Astrocyte (in vitro differentiated cells and primary cell): ENCODE data around the gene RAB6B. TPM values are rescaled to one million over a fixed set of nuclear protein-coding genes. Genes with fewer than 3 reads are reported as not detected.

Experiments used
- DNase-seq: peaks from one replicate; pipeline ENCODE4 v3.0.0-alpha.2; 2010; ENCODE audit warnings: low read depth
- FAIRE-seq: peaks from 2 replicates; lab custom pipeline; 2011; peaks lifted over from hg19 to GRCh38; lab: Jason Lieb, UNC
- H2AFZ ChIP-seq: 2 replicates; pipeline ENCODE4 v1.6.0; 2012; ENCODE audit warnings: low read depth, low read length, inconsistent platforms
- H3K27ac ChIP-seq: 2 replicates; pipeline ENCODE4 v1.5.1; 2011; ENCODE audit warnings: low read depth, low read length, inconsistent platforms
- H3K27me3 ChIP-seq: 2 replicates; pipeline ENCODE4 v1.6.0; 2011; ENCODE audit warnings: low read length, inconsistent platforms; ENCODE audit not compliant: insufficient read depth
- H3K36me3 ChIP-seq: 2 replicates; pipeline ENCODE4 v1.5.1; 2011; ENCODE audit warnings: low read length, inconsistent platforms; ENCODE audit not compliant: insufficient read depth
- H3K4me1 ChIP-seq: 2 replicates; pipeline ENCODE4 v1.5.1; 2011; ENCODE audit warnings: low read length, inconsistent platforms; ENCODE audit not compliant: insufficient read depth
- H3K4me2 ChIP-seq: 2 replicates; pipeline ENCODE4 v1.6.0; 2012; ENCODE audit warnings: low read length, inconsistent platforms
- H3K4me3 ChIP-seq: 2 replicates; pipeline ENCODE4 v1.5.1; 2011; ENCODE audit warnings: low read depth, mild to moderate bottlenecking, low read length, inconsistent platforms; ENCODE audit not compliant: insufficient read depth
- H3K79me2 ChIP-seq: 2 replicates; pipeline ENCODE4 v1.6.0; 2012; ENCODE audit warnings: mild to moderate bottlenecking, low read length, inconsistent platforms; ENCODE audit not compliant: insufficient read depth
- H3K9ac ChIP-seq: 2 replicates; pipeline ENCODE4 v1.6.0; 2012; ENCODE audit warnings: mild to moderate bottlenecking, low read length, inconsistent platforms
- H3K9me3 ChIP-seq: 2 replicates; pipeline ENCODE4 v1.5.1; 2012; ENCODE audit warnings: low read depth, mild to moderate bottlenecking, low read length, inconsistent platforms; ENCODE audit not compliant: insufficient read depth
- H4K20me1 ChIP-seq: 2 replicates; pipeline ENCODE4 v1.6.0; 2012; ENCODE audit warnings: low read length, inconsistent platforms; ENCODE audit not compliant: insufficient read depth
- H3K27ac Mint-ChIP-seq: one replicate; pipeline ENCODE4 v1.8.0; 2021; ENCODE audit warnings: mild to moderate bottlenecking, mixed read lengths; ENCODE audit not compliant: unreplicated experiment
- H3K27me3 Mint-ChIP-seq: one replicate; pipeline ENCODE4 v1.8.0; 2021; ENCODE audit warnings: low read depth, mixed read lengths; ENCODE audit not compliant: unreplicated experiment
- H3K36me3 Mint-ChIP-seq: one replicate; pipeline ENCODE4 v1.8.0; 2021; ENCODE audit warnings: low read depth, mixed read lengths; ENCODE audit not compliant: unreplicated experiment
- H3K4me1 Mint-ChIP-seq: one replicate; pipeline ENCODE4 v1.8.0; 2021; ENCODE audit warnings: low read depth, mixed read lengths; ENCODE audit not compliant: unreplicated experiment
- H3K4me3 Mint-ChIP-seq: one replicate; pipeline ENCODE4 v1.8.0; 2021; ENCODE audit warnings: mild to moderate bottlenecking, moderate library complexity, mixed read lengths; ENCODE audit not compliant: unreplicated experiment
- H3K9me3 Mint-ChIP-seq: one replicate; pipeline ENCODE4 v1.8.0; 2021; ENCODE audit warnings: mild to moderate bottlenecking, mixed read lengths; ENCODE audit not compliant: unreplicated experiment
- CTCF ChIP-seq: IDR thresholded peaks from 2 replicates; pipeline ENCODE4 v1.5.1; 2011; ENCODE audit warnings: low read depth, mild to moderate bottlenecking, inconsistent platforms, low read length, moderate library complexity; ENCODE audit not compliant: insufficient read depth
- EZH2 ChIP-seq: IDR thresholded peaks from 2 replicates; pipeline ENCODE4 v1.6.1; 2012; ENCODE audit warnings: mild to moderate bottlenecking, low read length, inconsistent platforms; ENCODE audit not compliant: insufficient read depth
- total RNA-seq: library from RNA; stranded (reverse); gene quantifications from 2 replicates; pipeline ENCODE4 v1.2.1, GENCODE V29; 2021

The RAB6B gene
- total RNA-seq, 1 donor from 2014 or later: 61.8 TPM

- H3K27ac Mint-ChIP-seq: no peak overlapping the region
- Histone ChIP-seq H3K36me3 (no peaks in the 10 kb centered on the region), H3K4me1 (peaks cover 4% of the 10 kb centered on the region), H3K4me3 (no peak overlapping the region), H3K79me2 (no peaks in the 10 kb centered on the region), H3K9me3 (no peaks in the 10 kb centered on the region), H3K27ac (no peak overlapping the region), H3K27me3 (no peaks in the 10 kb centered on the region), H2AFZ (peak overlapping the region; percentile 76), H3K9ac (peak overlapping the region; percentile 57), H3K4me2 (peak overlapping the region; percentile 92), H4K20me1 (no peaks in the 10 kb centered on the region)
- H3K9me3 Mint-ChIP-seq: peaks cover 6% of the 10 kb centered on the region
- DNase-seq (no peak), FAIRE-seq (no peak)
- peaks cover 1% of the 10 kb centered on the region for H3K36me3 Mint-ChIP-seq
- TF ChIP-seq CTCF: no peak
- TF ChIP-seq EZH2: no peak
- no peaks in the 10 kb centered on the region for H3K4me1 Mint-ChIP-seq
- H3K27me3 Mint-ChIP-seq: peaks cover 45% of the 10 kb centered on the region
- peak overlapping the region; percentile 66 for H3K4me3 Mint-ChIP-seq
These were observed 32.6 kb upstream of the RAB6B start for GRCh38 chr3:133928136-133928893.

DNA sequence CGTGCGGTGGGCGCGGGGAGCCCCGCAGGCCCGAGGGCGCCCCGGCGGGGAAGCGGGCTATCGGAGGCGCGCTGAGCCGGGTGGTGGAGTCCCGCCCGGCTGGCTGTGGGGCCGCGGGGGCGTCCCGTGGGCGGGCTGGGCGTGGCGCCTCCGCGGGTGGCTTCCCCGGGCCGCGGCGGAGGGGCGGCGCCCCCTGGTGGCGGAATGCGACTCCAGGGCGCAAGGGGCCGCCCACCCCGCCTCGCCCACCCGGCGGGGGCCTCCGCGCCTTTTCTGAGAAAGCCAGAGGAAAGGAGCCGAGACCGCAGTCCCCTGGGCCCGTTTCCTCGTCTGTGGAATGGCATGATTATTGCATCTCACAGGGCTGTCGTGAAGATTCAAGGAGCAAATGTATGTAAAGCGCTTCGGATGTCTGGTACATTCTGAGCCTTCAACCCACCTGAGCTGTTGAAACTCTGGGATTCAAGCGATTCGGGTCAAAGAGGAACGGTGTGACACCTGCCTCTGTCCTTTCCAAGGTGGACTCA lies 31.9 kb upstream of the RAB6B start:
- no peaks in the 10 kb centered on the region for H3K9me3 Mint-ChIP-seq
- peaks cover 40% of the 10 kb centered on the region for H3K27me3 Mint-ChIP-seq
- Histone ChIP-seq H3K4me3 (peak overlapping the region; percentile 62), H3K9ac (peak overlapping the region; percentile 79), H3K4me2 (peak overlapping the region; percentile 92), H3K36me3 (no peaks in the 10 kb centered on the region), H3K4me1 (peaks cover 4% of the 10 kb centered on the region), H3K79me2 (no peaks in the 10 kb centered on the region), H4K20me1 (no peaks in the 10 kb centered on the region), H3K9me3 (no peaks in the 10 kb centered on the region), H2AFZ (peak overlapping the region; percentile 76), H3K27ac (no peak overlapping the region), H3K27me3 (no peaks in the 10 kb centered on the region)
- no peak for TF ChIP-seq EZH2
- TF ChIP-seq CTCF: peak; percentile 41
- no peak for DNase-seq
- no peak overlapping the region for H3K27ac Mint-ChIP-seq
- no peaks in the 10 kb centered on the region for H3K36me3 Mint-ChIP-seq
- H3K4me1 Mint-ChIP-seq: no peaks in the 10 kb centered on the region
- FAIRE-seq: no peak
- H3K4me3 Mint-ChIP-seq: peak overlapping the region; percentile 68
